Suprapubic skin (tissue), 4 donors: Measurements from ENCODE around the gene PCID2. TPM values are rescaled to one million over a fixed set of nuclear protein-coding genes. Genes with fewer than 3 reads are reported as not detected.

Experiments used
- DNase-seq, 2 donors: peaks; one replicate each; pipeline ENCODE4 v3.0.0-alpha.2; 2019; ENCODE audit warnings: low spot score in 2 of 2
- H3K27ac ChIP-seq: fragments of 200-600 bp; sonication (generic); one replicate; pipeline ENCODE4 v1.5.1; 2019
- H3K27me3 ChIP-seq: fragments of 200-600 bp; sonication (generic); one replicate; pipeline ENCODE4 v1.5.1; 2019
- H3K36me3 ChIP-seq: fragments of 200-600 bp; sonication (generic); one replicate; pipeline ENCODE4 v1.5.1; 2019
- H3K4me1 ChIP-seq: fragments of 200-600 bp; sonication (generic); one replicate; pipeline ENCODE4 v1.5.1; 2019
- H3K4me3 ChIP-seq: fragments of 200-600 bp; sonication (generic); one replicate; pipeline ENCODE4 v1.5.1; 2019; ENCODE audit warnings: mild to moderate bottlenecking
- H3K9me3 ChIP-seq: fragments of 200-600 bp; sonication (generic); one replicate; pipeline ENCODE4 v1.5.1; 2019
- EP300 ChIP-seq: sonication (generic); formaldehyde crosslinking; IDR thresholded peaks from one replicate; pipeline ENCODE4 v1.6.1; 2017; ENCODE audit warnings: antibody characterized with exemption
- POLR2A ChIP-seq, 2 donors: fragments of 450-650 bp; IDR thresholded peaks; one replicate each; pipeline ENCODE4 v1.6.1; 2017; ENCODE audit warnings: antibody characterized with exemption in 2 of 2, mild to moderate bottlenecking in 2 of 2, moderate library complexity in 2 of 2
- POLR2AphosphoS5 ChIP-seq, 3 donors: sonication (generic); formaldehyde crosslinking; IDR thresholded peaks; one replicate each; pipeline ENCODE4 v1.6.1; 2017; ENCODE audit warnings: antibody characterized with exemption in 3 of 3
- WGBS: methylation state at CpG from one replicate; pipeline ENCODE4 v1.1.5; 2018; 5-methylcytosine and 5-hydroxymethylcytosine counted together
- total RNA-seq, 4 donors: library from RNA; depleted of rRNA; stranded (reverse); fragments of >200 nt; gene quantifications; one replicate each; pipeline ENCODE4 v1.1.0, GENCODE V29; 2016
- TF ChIP-seq, protein P1 (sequence below), 2 donors: fragments of 200-600 bp in 1 of 2; fragments of 450-650 bp in 1 of 2; sonication (generic) in 1 of 2; IDR thresholded peaks; one replicate each; pipeline ENCODE4 v1.5.1; 2016 to 2019; ENCODE audit warnings: antibody characterized with exemption in 2 of 2, mild to moderate bottlenecking in 1 of 2, moderate library complexity in 1 of 2

The PCID2 gene
- total RNA-seq, 4 donors from 2014 or later = 33.2 to 99.5 (median 49.5) TPM

DNA sequence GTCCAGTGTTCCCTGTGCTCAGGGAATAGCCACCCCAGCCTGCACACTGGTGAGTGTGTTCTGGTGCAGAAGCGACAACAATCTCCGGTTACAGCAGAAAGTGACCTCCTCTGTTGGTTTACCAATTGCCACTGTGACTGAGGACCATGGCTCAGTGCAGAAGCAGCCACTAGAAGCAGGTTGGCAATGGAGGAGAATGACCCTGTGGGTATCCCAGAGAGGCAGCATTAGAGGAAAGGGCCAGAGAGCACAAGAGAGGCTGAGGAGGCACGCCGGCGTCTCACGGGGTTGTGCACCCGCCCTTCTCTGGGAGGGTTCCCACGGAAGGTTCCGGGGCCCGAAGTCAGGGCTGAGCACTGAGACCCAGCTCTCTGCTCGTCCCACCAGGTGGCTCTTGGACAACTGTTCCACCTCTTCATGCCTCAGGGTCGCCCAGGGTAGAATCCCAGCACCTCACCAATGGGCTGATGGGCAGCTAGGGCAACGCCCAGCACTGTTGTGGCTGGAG lies 36.0 kb downstream of the PCID2 start:
- TF ChIP-seq POLR2A (IDR thresholded peaks at IDR 0.05) (no peak), POLR2AphosphoS5 (IDR thresholded peaks at IDR 0.05) (no peak), EP300 (no peak)
- TF ChIP-seq, protein P1, sequence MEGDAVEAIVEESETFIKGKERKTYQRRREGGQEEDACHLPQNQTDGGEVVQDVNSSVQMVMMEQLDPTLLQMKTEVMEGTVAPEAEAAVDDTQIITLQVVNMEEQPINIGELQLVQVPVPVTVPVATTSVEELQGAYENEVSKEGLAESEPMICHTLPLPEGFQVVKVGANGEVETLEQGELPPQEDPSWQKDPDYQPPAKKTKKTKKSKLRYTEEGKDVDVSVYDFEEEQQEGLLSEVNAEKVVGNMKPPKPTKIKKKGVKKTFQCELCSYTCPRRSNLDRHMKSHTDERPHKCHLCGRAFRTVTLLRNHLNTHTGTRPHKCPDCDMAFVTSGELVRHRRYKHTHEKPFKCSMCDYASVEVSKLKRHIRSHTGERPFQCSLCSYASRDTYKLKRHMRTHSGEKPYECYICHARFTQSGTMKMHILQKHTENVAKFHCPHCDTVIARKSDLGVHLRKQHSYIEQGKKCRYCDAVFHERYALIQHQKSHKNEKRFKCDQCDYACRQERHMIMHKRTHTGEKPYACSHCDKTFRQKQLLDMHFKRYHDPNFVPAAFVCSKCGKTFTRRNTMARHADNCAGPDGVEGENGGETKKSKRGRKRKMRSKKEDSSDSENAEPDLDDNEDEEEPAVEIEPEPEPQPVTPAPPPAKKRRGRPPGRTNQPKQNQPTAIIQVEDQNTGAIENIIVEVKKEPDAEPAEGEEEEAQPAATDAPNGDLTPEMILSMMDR (IDR thresholded peaks at IDR 0.05) = no peak
- WGBS = 94% methylated on average over 7 of the region's 13 CpGs
- Histone ChIP-seq H3K4me1 (no peaks in the 10 kb centered on the region), H3K36me3 (peaks cover 66% of the 10 kb centered on the region), H3K9me3 (no peaks in the 10 kb centered on the region), H3K4me3 (no peak overlapping the region), H3K27me3 (no peaks in the 10 kb centered on the region), H3K27ac (no peak overlapping the region)
- DNase-seq = no peak

DNA sequence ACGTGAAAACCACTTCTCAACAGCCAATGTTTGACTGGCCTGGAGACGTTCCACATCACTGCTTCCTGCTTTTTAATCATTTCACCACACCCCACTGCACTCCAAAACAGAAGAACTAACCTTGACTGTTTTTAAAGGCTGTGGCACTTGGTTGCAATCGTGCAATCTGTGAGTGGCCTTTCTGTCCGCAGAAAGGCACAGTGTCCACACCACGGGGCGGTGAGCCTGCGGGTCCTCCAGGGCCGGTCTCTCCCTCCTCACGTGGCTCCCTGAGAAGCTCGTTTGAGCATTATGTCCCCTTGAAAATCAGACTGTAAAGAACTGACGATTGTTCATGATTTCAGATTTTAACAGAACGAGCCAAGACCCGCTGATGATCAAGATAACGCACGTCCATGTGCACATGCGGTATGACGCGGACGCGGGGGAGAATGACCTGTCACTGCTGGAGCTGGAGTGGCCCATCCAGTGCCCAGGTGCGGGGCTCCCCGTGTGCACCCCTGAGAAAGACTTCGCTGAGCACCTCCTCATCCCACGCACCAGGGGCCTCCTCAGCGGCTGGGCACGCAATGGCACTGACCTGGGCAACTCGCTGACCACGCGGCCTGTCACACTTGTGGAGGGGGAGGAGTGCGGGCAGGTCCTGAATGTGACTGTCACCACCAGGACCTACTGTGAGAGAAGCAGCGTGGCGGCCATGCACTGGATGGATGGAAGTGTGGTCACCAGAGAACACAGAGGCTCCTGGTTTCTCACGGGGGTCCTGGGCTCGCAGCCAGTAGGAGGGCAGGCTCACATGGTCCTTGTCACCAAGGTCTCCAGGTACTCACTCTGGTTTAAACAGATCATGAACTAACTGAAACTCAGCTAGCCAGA lies 37.0 kb downstream of the PCID2 start:
- Histone ChIP-seq H3K9me3 (no peaks in the 10 kb centered on the region), H3K4me1 (no peaks in the 10 kb centered on the region), H3K27me3 (no peaks in the 10 kb centered on the region), H3K27ac (no peak overlapping the region), H3K4me3 (no peak overlapping the region), H3K36me3 (peaks cover 56% of the 10 kb centered on the region)
- no peak for TF ChIP-seq POLR2A (IDR thresholded peaks at IDR 0.05)
- TF ChIP-seq POLR2AphosphoS5 (IDR thresholded peaks at IDR 0.05) = no peak
- TF ChIP-seq, protein P1 (IDR thresholded peaks at IDR 0.05) = no peak
- no peak for TF ChIP-seq EP300
- WGBS = 90% methylated on average over 28 of the region's 34 CpGs
- DNase-seq = no peak

DNA sequence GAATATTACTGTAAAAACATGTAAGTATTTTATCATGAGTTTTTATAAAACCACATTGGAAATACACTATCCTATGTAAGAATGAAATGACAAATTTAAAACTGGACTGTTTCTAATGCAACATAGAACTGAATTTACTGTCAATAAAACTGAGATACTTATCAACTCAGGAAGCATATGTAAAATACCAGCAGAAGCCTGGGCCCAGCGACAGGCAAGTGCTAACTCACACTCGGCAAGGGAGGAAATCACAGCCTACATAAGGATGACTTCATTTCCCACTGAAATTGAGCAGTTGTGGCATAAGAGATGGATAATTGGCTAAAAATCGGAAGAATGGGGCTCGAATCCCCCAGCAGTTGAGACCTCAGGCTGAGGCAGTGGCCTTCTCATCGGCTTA lies 38.0 kb downstream of the PCID2 start:
- H3K4me3 ChIP-seq = no peak overlapping the region
- 80% methylated on average over 5 of the region's 5 CpGs for WGBS
- peaks cover 46% of the 10 kb centered on the region for H3K36me3 ChIP-seq
- TF ChIP-seq POLR2AphosphoS5 (IDR thresholded peaks at IDR 0.05) = no peak
- TF ChIP-seq, protein P1 (IDR thresholded peaks at IDR 0.05) = no peak
- TF ChIP-seq EP300 = no peak
- TF ChIP-seq POLR2A (IDR thresholded peaks at IDR 0.05) = no peak
- H3K4me1 ChIP-seq = no peaks in the 10 kb centered on the region
- H3K27me3 ChIP-seq = no peaks in the 10 kb centered on the region
- no peak overlapping the region for H3K27ac ChIP-seq
- H3K9me3 ChIP-seq = no peaks in the 10 kb centered on the region
- no peak for DNase-seq

GRCh38 chr13:113169277-113170272 lies 38.9 kb downstream of the PCID2 start:
- no peak for TF ChIP-seq POLR2AphosphoS5 (IDR thresholded peaks at IDR 0.05)
- TF ChIP-seq EP300 = no peak
- Histone ChIP-seq H3K9me3 (no peaks in the 10 kb centered on the region), H3K27me3 (no peaks in the 10 kb centered on the region), H3K4me3 (no peak overlapping the region), H3K4me1 (no peaks in the 10 kb centered on the region), H3K36me3 (peaks cover 37% of the 10 kb centered on the region), H3K27ac (no peak overlapping the region)
- DNase-seq = no peak
- 92% methylated on average over 13 of the region's 13 CpGs for WGBS

DNA sequence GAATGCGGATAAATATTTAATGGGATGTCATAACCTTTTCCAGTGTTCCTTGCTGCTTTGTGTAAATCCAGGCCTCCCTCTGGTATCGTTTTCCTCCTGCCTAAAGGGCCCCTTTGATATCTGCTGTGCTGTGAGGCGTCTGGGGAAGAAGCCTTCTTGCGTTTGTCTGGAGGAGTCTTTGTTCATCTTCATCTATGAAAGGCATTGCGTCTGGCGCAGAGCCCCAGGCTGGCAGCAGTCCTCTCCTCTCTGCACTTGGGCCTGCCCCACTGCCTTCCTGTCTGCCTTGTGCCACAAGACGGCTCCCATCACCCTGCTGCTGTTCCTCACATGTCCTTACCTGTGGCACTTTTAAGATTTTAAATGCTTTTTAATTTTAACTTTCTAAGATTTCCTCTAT lies 40.3 kb downstream of the PCID2 start:
- 89% methylated on average over 7 of the region's 7 CpGs for WGBS
- Histone ChIP-seq H3K27ac (no peak overlapping the region), H3K36me3 (peaks cover 32% of the 10 kb centered on the region), H3K4me1 (no peaks in the 10 kb centered on the region), H3K4me3 (no peak overlapping the region), H3K27me3 (peaks cover 8% of the 10 kb centered on the region), H3K9me3 (no peaks in the 10 kb centered on the region)
- TF ChIP-seq POLR2AphosphoS5 (IDR thresholded peaks at IDR 0.05) (no peak), EP300 (no peak), POLR2A (IDR thresholded peaks at IDR 0.05) (no peak)
- DNase-seq = no peak
